HL-60 (cell line): ENCODE data around the gene ZNF514.

Source experiments
- POLR2AphosphoS5 ChIP-seq: IDR thresholded peaks from 2 replicates; pipeline ENCODE4 v1.6.1; 2012; ENCODE audit warnings: low read depth
- SPI1 ChIP-seq: IDR thresholded peaks from 2 replicates; pipeline ENCODE4 v1.6.1; 2012; ENCODE audit warnings: low read depth, mild to moderate bottlenecking, borderline replicate concordance
- TF ChIP-seq, protein P1 (sequence below): IDR thresholded peaks from one replicate; pipeline ENCODE4 v1.5.1; 2011; ENCODE audit warnings: low read length, control low read depth, inconsistent platforms; ENCODE audit not compliant: insufficient read depth
- TF ChIP-seq, protein P2 (sequence below): IDR thresholded peaks from 2 replicates; pipeline ENCODE4 v1.6.1; 2012; ENCODE audit warnings: low read depth; ENCODE audit not compliant: insufficient replicate concordance

DNA sequence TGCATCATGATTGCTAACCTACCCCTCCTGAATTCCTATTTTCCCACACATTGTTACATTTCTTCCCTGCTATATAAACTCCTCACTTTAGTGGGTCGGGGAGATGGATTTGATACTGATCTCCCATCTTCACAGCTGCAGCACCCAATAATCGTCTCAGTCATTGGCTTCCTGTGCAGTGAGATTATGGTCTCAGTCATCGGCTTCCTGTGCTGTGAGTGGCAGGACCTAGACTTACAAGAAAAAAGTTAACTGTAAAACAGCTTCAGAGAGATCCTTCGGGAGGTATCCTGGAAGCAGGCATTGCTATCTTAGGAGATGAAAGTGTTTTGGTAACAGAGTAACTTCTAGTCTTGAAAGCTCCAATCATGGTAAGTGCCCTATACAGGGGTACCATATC, 44.3 kb upstream of the ZNF514 start:
- TF ChIP-seq, protein P1, sequence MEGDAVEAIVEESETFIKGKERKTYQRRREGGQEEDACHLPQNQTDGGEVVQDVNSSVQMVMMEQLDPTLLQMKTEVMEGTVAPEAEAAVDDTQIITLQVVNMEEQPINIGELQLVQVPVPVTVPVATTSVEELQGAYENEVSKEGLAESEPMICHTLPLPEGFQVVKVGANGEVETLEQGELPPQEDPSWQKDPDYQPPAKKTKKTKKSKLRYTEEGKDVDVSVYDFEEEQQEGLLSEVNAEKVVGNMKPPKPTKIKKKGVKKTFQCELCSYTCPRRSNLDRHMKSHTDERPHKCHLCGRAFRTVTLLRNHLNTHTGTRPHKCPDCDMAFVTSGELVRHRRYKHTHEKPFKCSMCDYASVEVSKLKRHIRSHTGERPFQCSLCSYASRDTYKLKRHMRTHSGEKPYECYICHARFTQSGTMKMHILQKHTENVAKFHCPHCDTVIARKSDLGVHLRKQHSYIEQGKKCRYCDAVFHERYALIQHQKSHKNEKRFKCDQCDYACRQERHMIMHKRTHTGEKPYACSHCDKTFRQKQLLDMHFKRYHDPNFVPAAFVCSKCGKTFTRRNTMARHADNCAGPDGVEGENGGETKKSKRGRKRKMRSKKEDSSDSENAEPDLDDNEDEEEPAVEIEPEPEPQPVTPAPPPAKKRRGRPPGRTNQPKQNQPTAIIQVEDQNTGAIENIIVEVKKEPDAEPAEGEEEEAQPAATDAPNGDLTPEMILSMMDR = no peak
- no peak for TF ChIP-seq POLR2AphosphoS5
- TF ChIP-seq, protein P2, sequence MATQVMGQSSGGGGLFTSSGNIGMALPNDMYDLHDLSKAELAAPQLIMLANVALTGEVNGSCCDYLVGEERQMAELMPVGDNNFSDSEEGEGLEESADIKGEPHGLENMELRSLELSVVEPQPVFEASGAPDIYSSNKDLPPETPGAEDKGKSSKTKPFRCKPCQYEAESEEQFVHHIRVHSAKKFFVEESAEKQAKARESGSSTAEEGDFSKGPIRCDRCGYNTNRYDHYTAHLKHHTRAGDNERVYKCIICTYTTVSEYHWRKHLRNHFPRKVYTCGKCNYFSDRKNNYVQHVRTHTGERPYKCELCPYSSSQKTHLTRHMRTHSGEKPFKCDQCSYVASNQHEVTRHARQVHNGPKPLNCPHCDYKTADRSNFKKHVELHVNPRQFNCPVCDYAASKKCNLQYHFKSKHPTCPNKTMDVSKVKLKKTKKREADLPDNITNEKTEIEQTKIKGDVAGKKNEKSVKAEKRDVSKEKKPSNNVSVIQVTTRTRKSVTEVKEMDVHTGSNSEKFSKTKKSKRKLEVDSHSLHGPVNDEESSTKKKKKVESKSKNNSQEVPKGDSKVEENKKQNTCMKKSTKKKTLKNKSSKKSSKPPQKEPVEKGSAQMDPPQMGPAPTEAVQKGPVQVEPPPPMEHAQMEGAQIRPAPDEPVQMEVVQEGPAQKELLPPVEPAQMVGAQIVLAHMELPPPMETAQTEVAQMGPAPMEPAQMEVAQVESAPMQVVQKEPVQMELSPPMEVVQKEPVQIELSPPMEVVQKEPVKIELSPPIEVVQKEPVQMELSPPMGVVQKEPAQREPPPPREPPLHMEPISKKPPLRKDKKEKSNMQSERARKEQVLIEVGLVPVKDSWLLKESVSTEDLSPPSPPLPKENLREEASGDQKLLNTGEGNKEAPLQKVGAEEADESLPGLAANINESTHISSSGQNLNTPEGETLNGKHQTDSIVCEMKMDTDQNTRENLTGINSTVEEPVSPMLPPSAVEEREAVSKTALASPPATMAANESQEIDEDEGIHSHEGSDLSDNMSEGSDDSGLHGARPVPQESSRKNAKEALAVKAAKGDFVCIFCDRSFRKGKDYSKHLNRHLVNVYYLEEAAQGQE = no peak
- TF ChIP-seq SPI1 = no peak
